ENCODE measurements around the gene RPL31.

Gene RPL31

DNA sequence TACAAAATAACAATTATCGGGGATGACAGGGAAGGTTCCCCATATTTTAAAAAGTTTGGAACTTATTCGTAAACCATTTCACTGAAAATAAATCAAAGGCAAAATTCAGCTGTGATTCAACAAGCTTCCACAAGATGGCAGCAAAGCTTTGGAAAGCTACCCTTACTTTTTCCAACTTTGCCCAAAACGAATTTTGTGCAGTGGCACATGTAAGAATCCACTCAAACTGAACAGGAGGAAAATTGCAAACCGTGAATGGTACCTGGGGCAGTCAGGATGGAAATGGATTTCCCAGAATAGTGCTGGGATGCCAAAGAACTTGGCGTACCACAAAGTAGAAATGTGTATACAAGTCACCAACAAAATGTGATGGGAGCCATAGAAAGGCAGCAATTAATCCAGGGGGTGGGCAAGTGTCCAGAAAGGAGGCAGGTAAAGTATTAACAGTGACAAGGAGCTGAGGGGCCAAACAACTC lies 10.7 kb downstream of the RPL31 start:
- peak in 1 of 2 experiments; percentile 34 for DNase-seq (ENCODE audit: low read depth in 1 of 2, low spot score in 1 of 2)
- Histone ChIP-seq H3K4me3 (replicated peaks; ENCODE audit: insufficient read depth, low read length) (no peak overlapping the region), H3K27me3 (ENCODE audit: insufficient read depth, poor library complexity, severe bottlenecking) (no peaks in the 10 kb centered on the region), H3K27ac (replicated peaks) (no peak overlapping the region)
- no peak for TF ChIP-seq POLR2AphosphoS5 (IDR thresholded peaks at IDR 0.05; ENCODE audit: low read depth)
- TF ChIP-seq, protein P1, sequence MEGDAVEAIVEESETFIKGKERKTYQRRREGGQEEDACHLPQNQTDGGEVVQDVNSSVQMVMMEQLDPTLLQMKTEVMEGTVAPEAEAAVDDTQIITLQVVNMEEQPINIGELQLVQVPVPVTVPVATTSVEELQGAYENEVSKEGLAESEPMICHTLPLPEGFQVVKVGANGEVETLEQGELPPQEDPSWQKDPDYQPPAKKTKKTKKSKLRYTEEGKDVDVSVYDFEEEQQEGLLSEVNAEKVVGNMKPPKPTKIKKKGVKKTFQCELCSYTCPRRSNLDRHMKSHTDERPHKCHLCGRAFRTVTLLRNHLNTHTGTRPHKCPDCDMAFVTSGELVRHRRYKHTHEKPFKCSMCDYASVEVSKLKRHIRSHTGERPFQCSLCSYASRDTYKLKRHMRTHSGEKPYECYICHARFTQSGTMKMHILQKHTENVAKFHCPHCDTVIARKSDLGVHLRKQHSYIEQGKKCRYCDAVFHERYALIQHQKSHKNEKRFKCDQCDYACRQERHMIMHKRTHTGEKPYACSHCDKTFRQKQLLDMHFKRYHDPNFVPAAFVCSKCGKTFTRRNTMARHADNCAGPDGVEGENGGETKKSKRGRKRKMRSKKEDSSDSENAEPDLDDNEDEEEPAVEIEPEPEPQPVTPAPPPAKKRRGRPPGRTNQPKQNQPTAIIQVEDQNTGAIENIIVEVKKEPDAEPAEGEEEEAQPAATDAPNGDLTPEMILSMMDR (IDR thresholded peaks at IDR 0.05; ENCODE audit: insufficient read depth, low read length), result peak; percentile 56

- no peaks in the 10 kb centered on the region for H3K27me3 ChIP-seq (ENCODE audit: insufficient read depth, poor library complexity, severe bottlenecking)
- no peak overlapping the region for H3K27ac ChIP-seq (replicated peaks)
- no peak overlapping the region for H3K4me3 ChIP-seq (replicated peaks; ENCODE audit: insufficient read depth, low read length)
- DNase-seq (ENCODE audit: low read depth in 1 of 2, low spot score in 1 of 2), result no peak
- TF ChIP-seq POLR2AphosphoS5 (IDR thresholded peaks at IDR 0.05; ENCODE audit: low read depth) (no peak), SPI1 (IDR thresholded peaks at IDR 0.05; ENCODE audit: borderline replicate concordance, low read depth) (no peak), REST (IDR thresholded peaks at IDR 0.05; ENCODE audit: insufficient replicate concordance, low read depth) (no peak), GABPA (IDR thresholded peaks at IDR 0.05; ENCODE audit: low read depth) (no peak)
- TF ChIP-seq, protein P1 (IDR thresholded peaks at IDR 0.05; ENCODE audit: insufficient read depth, low read length), result no peak
Measured at GRCh38 chr2:101014264-101014857, 12.3 kb downstream of the RPL31 start.

DNA sequence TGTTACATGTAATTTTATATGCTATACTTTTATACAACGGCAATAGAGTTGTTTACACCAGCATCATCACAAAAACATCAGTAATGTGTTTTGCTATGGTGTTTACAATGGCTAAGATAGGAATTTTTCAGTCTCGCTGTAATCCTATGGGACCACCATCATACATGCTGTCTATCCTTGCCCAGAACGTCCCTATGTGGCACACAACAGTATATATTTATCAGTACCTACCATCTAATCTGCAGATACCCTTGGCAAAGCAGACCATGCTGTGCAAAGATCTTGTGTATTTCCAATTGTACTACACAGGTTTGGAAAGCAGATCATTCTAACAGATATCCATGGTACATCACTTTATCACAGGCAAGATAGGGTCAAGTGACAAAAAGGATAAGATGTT lies 15.3 kb downstream of the RPL31 start:
- DNase-seq (ENCODE audit: low read depth in 1 of 2, low spot score in 1 of 2), result no peak
- no peaks in the 10 kb centered on the region for H3K27me3 ChIP-seq (ENCODE audit: insufficient read depth, poor library complexity, severe bottlenecking)
- no peak overlapping the region for H3K27ac ChIP-seq (replicated peaks)
- H3K4me3 ChIP-seq (replicated peaks; ENCODE audit: insufficient read depth, low read length), result no peak overlapping the region
- TF ChIP-seq POLR2AphosphoS5 (IDR thresholded peaks at IDR 0.05; ENCODE audit: low read depth) (no peak), GABPA (IDR thresholded peaks at IDR 0.05; ENCODE audit: low read depth) (no peak), REST (IDR thresholded peaks at IDR 0.05; ENCODE audit: insufficient replicate concordance, low read depth) (no peak), SPI1 (IDR thresholded peaks at IDR 0.05; ENCODE audit: borderline replicate concordance, low read depth) (no peak)
- TF ChIP-seq, protein P1 (IDR thresholded peaks at IDR 0.05; ENCODE audit: insufficient read depth, low read length), result no peak

- no peaks in the 10 kb centered on the region for H3K27me3 ChIP-seq (ENCODE audit: insufficient read depth, poor library complexity, severe bottlenecking)
- TF ChIP-seq SPI1 (IDR thresholded peaks at IDR 0.05; ENCODE audit: borderline replicate concordance, low read depth) (no peak), GABPA (IDR thresholded peaks at IDR 0.05; ENCODE audit: low read depth) (no peak), REST (IDR thresholded peaks at IDR 0.05; ENCODE audit: insufficient replicate concordance, low read depth) (no peak), POLR2AphosphoS5 (IDR thresholded peaks at IDR 0.05; ENCODE audit: low read depth) (no peak)
- DNase-seq (ENCODE audit: low read depth in 1 of 2, low spot score in 1 of 2), result no peak
- H3K4me3 ChIP-seq (replicated peaks; ENCODE audit: insufficient read depth, low read length), result no peak overlapping the region
- H3K27ac ChIP-seq (replicated peaks), result no peak overlapping the region
Measured at GRCh38 chr2:101018934-101019333, 16.8 kb downstream of the RPL31 start.
